Stimulated activated CD4-positive, alpha-beta T cell treated with anti-CD3 and anti-CD28 coated beads, Interleukin-2, amount 100 ng/mL, for 4 hours (primary cell): ENCODE results near the gene UBE2L3.

ENCODE experiments used
- DNase-seq: peaks from one replicate; pipeline ENCODE4 v3.0.0-alpha.2; 2020; ENCODE audit warnings: low read depth

The UBE2L3 gene

GRCh38 chr22:21646608-21647590 is 79.4 kb downstream of the UBE2L3 start:
- DNase-seq: peak; percentile 58

- DNase-seq: no peak
These were observed 82.8 kb downstream of the UBE2L3 start for GRCh38 chr22:21650280-21650679.

- no peak for DNase-seq
These were observed 83.5 kb downstream of the UBE2L3 start for GRCh38 chr22:21650823-21651520.

GRCh38 chr22:21651521-21652009 is 84.1 kb downstream of the UBE2L3 start:
- no peak for DNase-seq

- peak; percentile 68 for DNase-seq
These were observed 84.6 kb downstream of the UBE2L3 start for GRCh38 chr22:21652010-21652546.

- DNase-seq: no peak
These were observed 85.3 kb downstream of the UBE2L3 start for GRCh38 chr22:21652547-21653545.

- DNase-seq: no peak
These were observed 89.5 kb downstream of the UBE2L3 start for GRCh38 chr22:21657020-21657359.

GRCh38 chr22:21657360-21658032 is 90.0 kb downstream of the UBE2L3 start:
- peak; percentile 63 for DNase-seq

- DNase-seq: no peak
These were observed 92.5 kb downstream of the UBE2L3 start for GRCh38 chr22:21659864-21660525.

- no peak for DNase-seq
These were observed 93.4 kb downstream of the UBE2L3 start for GRCh38 chr22:21660904-21661303.

- no peak for DNase-seq
These were observed 94.5 kb downstream of the UBE2L3 start for GRCh38 chr22:21661991-21662390.

- no peak for DNase-seq
These were observed 96.2 kb downstream of the UBE2L3 start for GRCh38 chr22:21663738-21664137.

- DNase-seq: no peak
These were observed 97.7 kb downstream of the UBE2L3 start for GRCh38 chr22:21665047-21665851.

- no peak for DNase-seq
These were observed 99.3 kb downstream of the UBE2L3 start for GRCh38 chr22:21666786-21667185.

- DNase-seq: no peak
These were observed 101.5 kb downstream of the UBE2L3 start for GRCh38 chr22:21669026-21669425.

- DNase-seq: no peak
These were observed 104.7 kb downstream of the UBE2L3 start for GRCh38 chr22:21672107-21672629.
